Mucosa of descending colon (tissue), 3 donors: ENCODE data around the gene XPR1. TPM values are rescaled to one million over a fixed set of nuclear protein-coding genes. Genes with fewer than 3 reads are reported as not detected.

ENCODE experiments used
- ATAC-seq: fragments of 200-7000 bp; cut with Tn5 transposase; one replicate; pipeline ENCODE4 v1.9.1; 2020; ENCODE audit warnings: mild to moderate bottlenecking, moderate library complexity
- DNase-seq, 3 donors: peaks; one replicate each; pipeline ENCODE4 v3.0.0-alpha.2; 2020
- H3K36me3 ChIP-seq: fragments of 200-600 bp; one replicate; pipeline ENCODE4 v1.8.0; 2021; ENCODE audit warnings: low read depth, mild to moderate bottlenecking
- H3K4me1 ChIP-seq: fragments of 200-600 bp; one replicate; pipeline ENCODE4 v1.8.0; 2021; ENCODE audit warnings: low read depth, mild to moderate bottlenecking
- H3K4me3 ChIP-seq: fragments of 200-600 bp; one replicate; pipeline ENCODE4 v1.8.0; 2021; ENCODE audit warnings: mild to moderate bottlenecking
- H3K9me3 ChIP-seq: fragments of 200-600 bp; one replicate; pipeline ENCODE4 v1.8.0; 2021; ENCODE audit warnings: mild to moderate bottlenecking
- CTCF ChIP-seq: fragments of 200-600 bp; IDR thresholded peaks from one replicate; pipeline ENCODE4 v1.8.0; 2022; ENCODE audit warnings: antibody characterized with exemption, mild to moderate bottlenecking
- intact Hi-C, 2 donors: fragments of 100-400 bp; cut with DNase I in 1 of 2; cut with micrococcal nuclease in 1 of 2; formaldehyde crosslinking; loops; one replicate each; pipeline versions ENCODE4 v1.11.0 to v1.11.1; 2022; cut with DNase I, micrococcal nuclease
- total RNA-seq, 3 donors: library from RNA; stranded (reverse); fragmentation: NEBNext Ultra II Directional in 2 of 3; extraction: Animal tissue kit (Norgen Biotek cat#: 25700) in 2 of 3; gene quantifications; one replicate each; pipeline versions ENCODE4 v1.2.1 to v1.2.4, GENCODE V29; 2021 to 2023
- donor health status: DM: no; HTN: no; CAD: no; lungs with moderate emphysema.
- donor health status: DM: no; HTN: no; CAD: no.
- donor health status: DM: no; HTN: yes; CAD: no.

Gene XPR1
- total RNA-seq, 3 donors from 2014 or later: 31.6 to 64.9 (median 34.6) TPM

DNA sequence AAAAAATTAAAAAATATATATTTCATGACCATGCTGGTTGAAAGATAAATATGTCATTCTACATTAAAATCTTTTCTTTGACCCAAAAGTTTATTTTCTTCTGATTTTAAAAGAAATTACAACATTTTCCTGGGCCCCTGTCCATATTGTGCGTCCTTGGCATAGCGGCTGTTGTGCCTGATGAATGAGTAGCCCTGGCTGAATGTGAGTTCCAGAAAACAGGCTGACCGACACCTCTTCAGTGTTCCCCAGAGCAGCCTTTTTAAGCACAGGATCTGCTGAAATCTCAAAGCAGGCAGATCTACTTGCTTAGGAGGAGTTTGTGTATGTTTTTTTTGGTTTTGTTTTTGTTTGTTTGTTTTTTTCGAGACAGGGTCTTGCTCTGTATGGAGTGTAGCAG lies 300.6 kb downstream of the XPR1 start:
- intact Hi-C loops: no loop called here
- no peaks in the 10 kb centered on the region for H3K36me3 ChIP-seq
- no peaks in the 10 kb centered on the region for H3K9me3 ChIP-seq
- no peak for TF ChIP-seq CTCF
- no peak for ATAC-seq
- DNase-seq: no peak
- H3K4me3 ChIP-seq: no peak overlapping the region
- H3K4me1 ChIP-seq: no peaks in the 10 kb centered on the region

- no peak for DNase-seq
- TF ChIP-seq CTCF: no peak
- no peaks in the 10 kb centered on the region for H3K9me3 ChIP-seq
- no peak overlapping the region for H3K4me3 ChIP-seq
- H3K4me1 ChIP-seq: no peaks in the 10 kb centered on the region
- H3K36me3 ChIP-seq: no peaks in the 10 kb centered on the region
- ATAC-seq: no peak
- intact Hi-C loops: no loop called here
Observed at GRCh38 chr1:180933141-180933540, 301.3 kb downstream of the XPR1 start.

- H3K36me3 ChIP-seq: no peaks in the 10 kb centered on the region
- no peaks in the 10 kb centered on the region for H3K9me3 ChIP-seq
- ATAC-seq (no peak), DNase-seq (peak in 1 of 3 donors; percentile 12)
- H3K4me1 ChIP-seq: no peaks in the 10 kb centered on the region
- intact Hi-C loops: no loop called here
- no peak overlapping the region for H3K4me3 ChIP-seq
- no peak for TF ChIP-seq CTCF
Observed at GRCh38 chr1:180934563-180934962, 302.7 kb downstream of the XPR1 start.

- ATAC-seq (peak; percentile 91), DNase-seq (peak in 2 of 3 donors; percentile 54 to 63)
- TF ChIP-seq CTCF: no peak
- intact Hi-C loops: no loop called here
- Histone ChIP-seq H3K9me3 (no peaks in the 10 kb centered on the region), H3K4me1 (no peaks in the 10 kb centered on the region), H3K36me3 (no peaks in the 10 kb centered on the region), H3K4me3 (no peak overlapping the region)
Observed at GRCh38 chr1:180935326-180936109, 303.7 kb downstream of the XPR1 start.

GRCh38 chr1:180936110-180937011 lies 304.5 kb downstream of the XPR1 start:
- no peaks in the 10 kb centered on the region for H3K9me3 ChIP-seq
- H3K4me3 ChIP-seq: no peak overlapping the region
- ATAC-seq (no peak), DNase-seq (no peak)
- intact Hi-C loops: no loop called here
- no peak for TF ChIP-seq CTCF
- no peaks in the 10 kb centered on the region for H3K4me1 ChIP-seq
- no peaks in the 10 kb centered on the region for H3K36me3 ChIP-seq
